Activated CD8-positive, alpha-beta T cell treated with anti-CD3 and anti-CD28 coated beads for 36 hours (primary cell): ENCODE measurements around the gene SYT7. TPM values are rescaled to one million over a fixed set of nuclear protein-coding genes. Genes with fewer than 3 reads are reported as not detected.

Experiments
- ATAC-seq: fragments of 200-7000 bp; cut with Tn5 transposase; one replicate; pipeline ENCODE4 v1.10.0; 2021; ENCODE audit warnings: mild to moderate bottlenecking, moderate library complexity
- CTCF ChIA-PET: fragments of 350-600 bp; sonication (Branson Sonifier 250); formaldehyde crosslinking; loops from one replicate; lab custom pipeline; 2021; ENCODE audit warnings: antibody characterized with exemption; lab: Charles Lee
- POLR2A ChIA-PET: fragments of 350-600 bp; sonication (Branson Sonifier 250); formaldehyde crosslinking; loops from one replicate; lab custom pipeline; 2021; ENCODE audit warnings: antibody characterized with exemption; lab: Charles Lee
- DNase-seq: peaks from one replicate; pipeline ENCODE4 v3.0.0-alpha.2; 2020
- H3K27ac Mint-ChIP-seq: one replicate; pipeline ENCODE4 v1.8.0; 2021; ENCODE audit warnings: mild to moderate bottlenecking, mixed read lengths
- H3K27me3 Mint-ChIP-seq: one replicate; pipeline ENCODE4 v1.8.0; 2021; ENCODE audit warnings: mixed read lengths
- H3K36me3 Mint-ChIP-seq: one replicate; pipeline ENCODE4 v1.8.0; 2021; ENCODE audit warnings: low read depth, mixed read lengths
- H3K4me1 Mint-ChIP-seq: one replicate; pipeline ENCODE4 v1.8.0; 2021; ENCODE audit warnings: low read depth, mixed read lengths
- H3K4me3 Mint-ChIP-seq: one replicate; pipeline ENCODE4 v1.8.0; 2021; ENCODE audit warnings: mild to moderate bottlenecking, moderate library complexity, mixed read lengths
- H3K9me3 Mint-ChIP-seq: one replicate; pipeline ENCODE4 v1.8.0; 2021; ENCODE audit warnings: mixed read lengths
- CTCF ChIP-seq: fragments of 200-600 bp; IDR thresholded peaks from one replicate; pipeline ENCODE4 v1.8.0; 2022; ENCODE audit warnings: antibody characterized with exemption, mild to moderate bottlenecking
- intact Hi-C: fragments of 100-400 bp; cut with micrococcal nuclease; formaldehyde crosslinking; loops from one replicate; pipeline ENCODE4 v1.10.0; 2022
- total RNA-seq, 2 experiments: library from RNA; stranded (reverse); gene quantifications; one replicate each; pipeline ENCODE4 v1.2.3, GENCODE V29; 2021

The SYT7 gene
- total RNA-seq, 2 experiments from 2014 or later: not detected

GRCh38 chr11:61587541-61587941 is 6.7 kb upstream of the SYT7 start:
- peak overlapping the region; percentile 24 for H3K4me3 Mint-ChIP-seq
- no peaks in the 10 kb centered on the region for H3K9me3 Mint-ChIP-seq
- ChIA-PET CTCF (interaction anchor here (0.9 to 1.7 kb wide), 11 partner anchors 11 to 192 kb away, joined by 3 to 6 read pairs (median 3); no protein-coding TSS in a partner anchor), POLR2A (interaction anchor here (1.0 kb wide), 1 partner anchor 12 kb away, joined by 3 read pairs; no protein-coding TSS in a partner anchor)
- DNase-seq (peak; percentile 39), ATAC-seq (peak; percentile 38)
- no peaks in the 10 kb centered on the region for H3K36me3 Mint-ChIP-seq
- TF ChIP-seq CTCF: no peak
- H3K27me3 Mint-ChIP-seq: peaks cover 16% of the 10 kb centered on the region
- no peak overlapping the region for H3K27ac Mint-ChIP-seq
- H3K4me1 Mint-ChIP-seq: peaks cover 11% of the 10 kb centered on the region
- intact Hi-C loops: no loop called here

- no peak for TF ChIP-seq CTCF
- CTCF ChIA-PET: interaction anchor here (0.9 to 1.6 kb wide), 5 partner anchors 41 to 193 kb away, joined by 3 to 5 read pairs (median 3); no protein-coding TSS in a partner anchor
- Mint-ChIP-seq H3K9me3 (no peaks in the 10 kb centered on the region), H3K27ac (no peak overlapping the region), H3K4me1 (peaks cover 12% of the 10 kb centered on the region), H3K36me3 (no peaks in the 10 kb centered on the region), H3K4me3 (no peak overlapping the region), H3K27me3 (peaks cover 19% of the 10 kb centered on the region)
- POLR2A ChIA-PET: no interaction called here
- intact Hi-C loops: no loop called here
- DNase-seq (no peak), ATAC-seq (no peak)
Observed at GRCh38 chr11:61586792-61587430, 6.0 kb upstream of the SYT7 start.

- no peaks in the 10 kb centered on the region for H3K9me3 Mint-ChIP-seq
- intact Hi-C loops: no loop called here
- H3K27ac Mint-ChIP-seq: no peak overlapping the region
- no peak overlapping the region for H3K4me3 Mint-ChIP-seq
- no peak for TF ChIP-seq CTCF
- ChIA-PET CTCF (interaction anchor here (1.3 kb wide), 1 partner anchor 497 kb away, joined by 3 read pairs; no protein-coding TSS in a partner anchor), POLR2A (no interaction called here)
- peaks cover 22% of the 10 kb centered on the region for H3K27me3 Mint-ChIP-seq
- H3K36me3 Mint-ChIP-seq: no peaks in the 10 kb centered on the region
- peaks cover 17% of the 10 kb centered on the region for H3K4me1 Mint-ChIP-seq
- DNase-seq (no peak), ATAC-seq (no peak)
Observed at GRCh38 chr11:61585115-61585514, 4.2 kb upstream of the SYT7 start.

- no peaks in the 10 kb centered on the region for H3K36me3 Mint-ChIP-seq
- intact Hi-C loops: no loop called here
- H3K9me3 Mint-ChIP-seq: no peaks in the 10 kb centered on the region
- H3K4me1 Mint-ChIP-seq: peaks cover 8% of the 10 kb centered on the region
- DNase-seq: no peak
- no peak for TF ChIP-seq CTCF
- ChIA-PET POLR2A (interaction anchor here (1.0 kb wide), 1 partner anchor 42 kb away, joined by 3 read pairs; no protein-coding TSS in a partner anchor), CTCF (interaction anchor here (0.7 to 1.6 kb wide), 13 partner anchors 8 to 152 kb away, joined by 3 to 9 read pairs (median 4); no protein-coding TSS in a partner anchor)
- ATAC-seq: no peak
- no peak overlapping the region for H3K27ac Mint-ChIP-seq
- H3K27me3 Mint-ChIP-seq: peaks cover 37% of the 10 kb centered on the region
- H3K4me3 Mint-ChIP-seq: peak overlapping the region; percentile 66
Observed at GRCh38 chr11:61581931-61582330, 1.1 kb upstream of the SYT7 start.

- intact Hi-C loops: no loop called here
- TF ChIP-seq CTCF: no peak
- ChIA-PET POLR2A (no interaction called here), CTCF (interaction anchor here (2.8 kb wide), 1 partner anchor 13 kb away, joined by 10 read pairs; no protein-coding TSS in a partner anchor)
- H3K27me3 Mint-ChIP-seq: peaks cover 39% of the 10 kb centered on the region
- peaks cover 8% of the 10 kb centered on the region for H3K4me1 Mint-ChIP-seq
- H3K9me3 Mint-ChIP-seq: no peaks in the 10 kb centered on the region
- no peaks in the 10 kb centered on the region for H3K36me3 Mint-ChIP-seq
- ATAC-seq (peak; percentile 2), DNase-seq (no peak)
- peak overlapping the region; percentile 41 for H3K4me3 Mint-ChIP-seq
- H3K27ac Mint-ChIP-seq: no peak overlapping the region
Observed at GRCh38 chr11:61580271-61580888, 496 bp downstream of the SYT7 start.
